Measurements from ENCODE around the gene NSL1. TPM values are rescaled to one million over a fixed set of nuclear protein-coding genes. Genes with fewer than 3 reads are reported as not detected.
A peak's percentile ranks its signal among the peaks of the same experiment; 100 is the strongest.

NSL1 gene
- total and polyA plus RNA-seq, 8 donors, result 5.4 to 16.2 (median 9.3) TPM

DNA sequence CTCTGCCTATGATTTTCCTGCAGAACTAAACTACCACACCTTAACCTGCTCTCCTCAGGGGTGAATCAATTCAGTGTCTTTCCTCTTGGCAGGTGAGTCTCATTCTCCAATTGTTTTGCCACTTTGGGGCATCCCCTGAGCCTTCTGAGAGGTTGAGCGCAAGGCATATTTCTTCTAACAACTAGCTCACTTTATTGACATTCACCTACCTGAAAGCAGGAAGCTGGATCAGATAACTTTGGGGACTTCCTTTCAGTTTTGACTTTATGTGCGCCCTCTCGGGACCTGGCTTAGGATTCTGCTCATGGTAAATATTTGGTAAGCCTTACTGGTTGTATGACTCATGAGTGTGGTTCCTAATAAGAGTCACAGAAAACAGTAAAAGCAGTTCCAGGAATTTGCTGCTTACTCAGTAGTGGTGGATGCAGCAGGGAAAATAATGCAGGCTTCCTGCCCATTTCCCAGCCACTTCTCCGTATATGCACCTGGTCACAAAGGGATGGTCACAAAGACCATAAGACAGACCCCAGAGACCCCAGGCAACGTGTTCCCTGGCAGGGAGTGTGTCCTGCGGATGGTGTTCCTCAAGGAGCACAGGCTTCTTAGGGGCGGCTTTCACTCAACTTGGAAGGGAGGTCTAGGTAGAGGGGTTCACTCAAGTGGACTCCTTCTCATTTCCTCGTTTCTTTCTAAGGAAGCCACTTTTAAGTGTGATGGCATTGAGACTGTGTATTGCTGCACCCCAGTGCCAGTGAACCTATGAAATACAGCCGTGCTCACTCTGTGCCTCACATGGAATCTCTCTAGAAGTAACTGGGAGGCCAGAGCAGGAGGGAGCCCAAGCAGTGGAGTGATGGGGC, 70.0 kb downstream of the NSL1 start:
- DNase-seq (peak in 1 of 6 donors; percentile 17), FAIRE-seq (no peak), ATAC-seq (peak in 3 of 4 donors; percentile 66 to 97 (median 94))
- no peak for TF ChIP-seq CTCF (IDR thresholded peaks at IDR 0.05)
- Histone ChIP-seq H3K27ac (peak overlapping the region in 1 of 4 donors; percentile 19), H3K4me1 (no peaks in the 10 kb centered on the region), H3K36me3 (no peaks in the 10 kb centered on the region), H3K4me3 (no peak overlapping the region), H3K9me3 (no peaks in the 10 kb centered on the region), H3K27me3 (no peaks in the 10 kb centered on the region)
- intact Hi-C loops (cut with DNase I), result no loop called here
- WGBS, 2 donors, result 60 to 69% methylated on average over 9 of the region's 9 CpGs

- H3K9me3 ChIP-seq, result no peaks in the 10 kb centered on the region
- H3K27me3 ChIP-seq, result no peaks in the 10 kb centered on the region
- 74 to 80% methylated on average over 2 of the region's 2 CpGs for WGBS, 2 donors
- ATAC-seq (no peak), DNase-seq (no peak), FAIRE-seq (no peak)
- H3K36me3 ChIP-seq, result no peaks in the 10 kb centered on the region
- TF ChIP-seq CTCF (IDR thresholded peaks at IDR 0.05), result no peak
- no peak overlapping the region for H3K4me3 ChIP-seq
- H3K27ac ChIP-seq, result no peak overlapping the region
- intact Hi-C loops (cut with DNase I), result no loop called here
- no peaks in the 10 kb centered on the region for H3K4me1 ChIP-seq
Observed at GRCh38 chr1:212719633-212720032, 71.9 kb downstream of the NSL1 start.

- FAIRE-seq (no peak), DNase-seq (no peak), ATAC-seq (no peak)
- 22 to 30% methylated on average over 4 of the region's 4 CpGs for WGBS, 2 donors
- H3K9me3 ChIP-seq, result no peaks in the 10 kb centered on the region
- no peak for TF ChIP-seq CTCF (IDR thresholded peaks at IDR 0.05)
- no peaks in the 10 kb centered on the region for H3K36me3 ChIP-seq
- no peaks in the 10 kb centered on the region for H3K27me3 ChIP-seq
- intact Hi-C loops (cut with DNase I), result no loop called here
- no peaks in the 10 kb centered on the region for H3K4me1 ChIP-seq
- H3K4me3 ChIP-seq, result no peak overlapping the region
- no peak overlapping the region for H3K27ac ChIP-seq
Observed at GRCh38 chr1:212718499-212718898, 73.1 kb downstream of the NSL1 start.

GRCh38 chr1:212716161-212716560, 75.4 kb downstream of the NSL1 start:
- H3K27ac ChIP-seq, result no peak overlapping the region
- H3K4me1 ChIP-seq, result no peaks in the 10 kb centered on the region
- 44 to 54% methylated on average over 1 of the region's 1 CpG for WGBS, 2 donors
- no peaks in the 10 kb centered on the region for H3K27me3 ChIP-seq
- H3K4me3 ChIP-seq, result no peak overlapping the region
- FAIRE-seq (no peak), ATAC-seq (no peak), DNase-seq (no peak)
- no peaks in the 10 kb centered on the region for H3K36me3 ChIP-seq
- intact Hi-C loops (cut with DNase I), result no loop called here
- no peaks in the 10 kb centered on the region for H3K9me3 ChIP-seq
- TF ChIP-seq CTCF (IDR thresholded peaks at IDR 0.05), result no peak

DNA sequence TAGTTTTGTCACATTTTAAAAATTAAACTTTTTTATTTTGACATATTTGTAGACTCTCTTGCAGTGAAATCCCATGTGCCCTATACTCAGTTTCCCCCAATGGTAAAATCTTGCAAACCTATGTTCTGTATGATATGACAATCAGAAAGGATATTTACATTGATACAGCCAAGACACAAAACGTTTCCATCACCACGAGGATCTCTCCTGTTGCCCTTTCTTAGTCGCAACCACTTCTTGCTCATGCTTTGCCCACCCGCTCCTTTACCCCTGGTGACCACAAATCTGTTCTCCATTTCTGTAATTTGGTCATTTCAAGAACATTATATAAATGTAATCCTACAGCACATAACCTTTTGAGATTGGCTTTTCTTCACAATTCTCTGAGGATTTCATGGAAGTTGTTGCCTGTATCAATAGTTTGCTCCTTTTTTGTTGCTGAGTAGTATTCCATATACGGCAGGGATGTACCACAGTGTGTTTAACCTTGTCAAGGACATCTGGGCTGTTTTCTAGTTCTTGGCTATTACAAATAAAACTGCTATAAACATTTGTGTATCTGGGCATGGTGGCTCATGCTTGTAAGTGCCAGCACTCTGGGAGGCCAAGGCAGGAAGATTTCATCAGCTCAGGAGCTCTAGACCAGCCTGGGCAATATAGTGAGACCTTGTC, 78.0 kb downstream of the NSL1 start:
- DNase-seq (no peak), FAIRE-seq (no peak), ATAC-seq (no peak)
- no peaks in the 10 kb centered on the region for H3K27me3 ChIP-seq
- H3K4me1 ChIP-seq, result no peaks in the 10 kb centered on the region
- H3K27ac ChIP-seq, result no peak overlapping the region
- no peaks in the 10 kb centered on the region for H3K9me3 ChIP-seq
- WGBS, 2 donors, result 69 to 77% methylated on average over 5 of the region's 5 CpGs
- no peak overlapping the region for H3K4me3 ChIP-seq
- H3K36me3 ChIP-seq, result no peaks in the 10 kb centered on the region
- TF ChIP-seq CTCF (IDR thresholded peaks at IDR 0.05), result no peak
- intact Hi-C loops (cut with DNase I), result no loop called here
